Stimulated activated CD8-positive, alpha-beta memory T cell treated with anti-CD3 and anti-CD28 coated beads, Interleukin-4, amount 100 ng/mL, for 24 hours (primary cell): ENCODE measurements around the gene PAFAH1B1.
"Not testable (repeated sequence)": the region's sequence is repeated elsewhere in the genome, so short reads cannot be mapped to it uniquely, and the experiment has no call there.

Source experiments
- DNase-seq: peaks from one replicate; pipeline ENCODE4 v3.0.0-alpha.2; 2020; ENCODE audit warnings: low read depth

Gene PAFAH1B1

GRCh38 chr17:2592971-2593820 lies at the start of gene PAFAH1B1:
Gene PAFAH1B1, plus strand, starts transcription at chr17:2593654. Its CDS starts 44,635 bp downstream, at chr17:2638289.
- DNase-seq: peak; percentile 91

GRCh38 chr17:2545393-2545792 lies 48.1 kb upstream of the PAFAH1B1 start:
- DNase-seq: no peak

GRCh38 chr17:2547176-2547575 lies 46.3 kb upstream of the PAFAH1B1 start:
- no peak for DNase-seq

GRCh38 chr17:2548026-2548425 lies 45.4 kb upstream of the PAFAH1B1 start:
- not testable (repeated sequence) for DNase-seq

GRCh38 chr17:2549392-2550211 lies 43.9 kb upstream of the PAFAH1B1 start:
- no peak for DNase-seq

GRCh38 chr17:2551493-2551892 lies 42.0 kb upstream of the PAFAH1B1 start:
- DNase-seq: no peak

- DNase-seq: no peak
Observed at GRCh38 chr17:2551928-2552327, 41.5 kb upstream of the PAFAH1B1 start.

GRCh38 chr17:2560658-2561057 lies 32.8 kb upstream of the PAFAH1B1 start:
- no peak for DNase-seq

- no peak for DNase-seq
Observed at GRCh38 chr17:2562162-2562858, 31.1 kb upstream of the PAFAH1B1 start.

GRCh38 chr17:2563061-2563460 lies 30.4 kb upstream of the PAFAH1B1 start:
- no peak for DNase-seq

- no peak for DNase-seq
Observed at GRCh38 chr17:2563543-2563942, 29.9 kb upstream of the PAFAH1B1 start.

- DNase-seq: no peak
Observed at GRCh38 chr17:2564877-2565276, 28.6 kb upstream of the PAFAH1B1 start.

- DNase-seq: no peak
Observed at GRCh38 chr17:2566056-2566455, 27.4 kb upstream of the PAFAH1B1 start.

GRCh38 chr17:2571523-2572303 lies 21.7 kb upstream of the PAFAH1B1 start:
- no peak for DNase-seq

GRCh38 chr17:2572304-2572609 lies 21.2 kb upstream of the PAFAH1B1 start:
- not testable (repeated sequence) for DNase-seq

- DNase-seq: no peak
Observed at GRCh38 chr17:2580151-2580550, 13.3 kb upstream of the PAFAH1B1 start.

- no peak for DNase-seq
Observed at GRCh38 chr17:2580661-2581060, 12.8 kb upstream of the PAFAH1B1 start.

GRCh38 chr17:2582493-2582892 lies 11.0 kb upstream of the PAFAH1B1 start:
- no peak for DNase-seq

GRCh38 chr17:2591040-2591640 lies 2.3 kb upstream of the PAFAH1B1 start:
- DNase-seq: no peak

- peak; percentile 70 for DNase-seq
Observed at GRCh38 chr17:2593821-2594721, 617 bp downstream of the PAFAH1B1 start.
